ENCODE measurements around the gene CLIC4.
"Not testable (repeated sequence)": the region's sequence is repeated elsewhere in the genome, so short reads cannot be mapped to it uniquely, and the experiment has no call there.

Gene CLIC4

DNA sequence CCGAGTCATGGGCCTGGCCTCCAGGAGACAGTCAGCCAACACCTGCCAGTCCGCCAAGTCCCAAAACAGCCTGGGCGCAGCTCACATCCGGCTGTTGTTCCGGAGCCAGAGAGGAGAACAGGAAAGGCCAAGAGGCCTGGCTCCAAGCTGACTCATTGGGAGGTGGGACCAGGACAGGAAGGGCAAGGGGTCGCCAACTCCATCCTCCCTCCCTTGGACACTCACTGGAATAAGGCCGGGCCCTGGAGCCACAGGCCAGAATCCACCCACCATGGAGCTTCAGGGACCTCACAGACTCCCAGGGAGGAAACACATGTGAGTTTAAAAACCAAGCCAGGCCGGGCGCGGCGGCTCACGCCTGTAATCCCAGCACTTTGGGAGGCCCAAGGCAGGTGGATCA is 25.1 kb upstream of the CLIC4 start:
- DNase-seq: no peak

DNA sequence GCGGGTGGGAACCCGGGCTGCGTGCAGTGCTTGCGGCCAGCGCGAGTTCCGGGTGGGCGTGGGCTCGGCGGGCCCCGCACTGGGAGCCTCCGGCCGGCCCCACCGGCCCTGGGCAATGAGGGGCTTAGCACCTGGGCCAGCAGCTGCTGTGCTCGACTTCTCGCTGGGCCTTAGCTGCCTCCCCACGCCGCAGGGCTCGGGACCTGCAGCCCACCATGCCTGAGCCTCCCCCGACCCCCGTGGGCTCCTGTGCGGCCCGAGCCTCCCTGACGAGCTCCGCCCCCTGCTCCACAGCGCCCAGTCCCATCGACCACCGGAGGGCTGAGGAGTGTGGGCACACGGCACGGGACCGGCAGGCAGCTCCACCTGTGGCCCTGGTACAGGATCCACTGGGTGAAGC is 23.7 kb upstream of the CLIC4 start:
- DNase-seq: no peak

DNA sequence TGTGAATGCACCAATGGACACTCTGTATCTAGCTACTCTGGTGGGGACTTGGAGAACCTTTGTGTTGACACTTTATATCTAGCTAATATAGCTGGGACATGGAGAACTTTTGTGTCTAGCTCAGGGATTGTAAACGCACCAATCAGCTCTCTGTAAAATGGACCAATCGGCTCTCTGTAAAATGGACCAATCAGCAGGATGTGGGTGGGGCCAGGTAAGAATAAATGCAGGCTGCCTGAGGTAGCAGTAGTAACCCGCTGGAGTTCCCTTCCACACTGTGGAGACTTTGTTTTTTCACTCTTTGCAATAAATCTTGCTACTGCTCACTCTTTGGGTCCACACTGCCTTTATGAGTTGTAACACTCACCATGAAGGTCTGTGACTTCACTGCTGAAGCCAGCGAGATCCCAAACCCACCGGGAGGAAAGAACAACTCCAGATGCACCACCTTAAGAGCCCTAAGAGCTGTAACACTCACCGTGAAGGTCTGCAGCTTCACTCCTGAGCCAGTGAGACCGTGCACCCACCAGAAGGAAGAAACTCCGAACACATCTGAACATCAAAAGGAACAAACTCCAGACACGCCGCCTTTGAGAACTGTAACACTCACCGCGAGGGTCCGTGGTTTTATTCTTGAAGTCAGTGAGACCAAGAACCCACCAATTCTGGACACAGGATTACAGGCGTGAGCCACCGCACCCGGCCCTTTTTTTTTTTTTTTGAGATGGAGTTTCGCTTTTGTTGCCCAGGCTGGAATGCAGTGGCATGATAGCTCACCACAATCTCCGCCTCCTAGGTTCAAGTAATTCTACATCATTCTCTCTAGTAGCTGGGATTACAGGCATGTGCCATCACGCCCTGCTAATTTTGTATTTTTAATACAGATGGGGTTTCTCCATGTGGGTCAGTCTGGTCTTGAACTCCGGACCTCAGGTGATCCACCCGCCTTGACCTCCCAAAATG is 22.9 kb upstream of the CLIC4 start:
- DNase-seq: not testable (repeated sequence)

DNA sequence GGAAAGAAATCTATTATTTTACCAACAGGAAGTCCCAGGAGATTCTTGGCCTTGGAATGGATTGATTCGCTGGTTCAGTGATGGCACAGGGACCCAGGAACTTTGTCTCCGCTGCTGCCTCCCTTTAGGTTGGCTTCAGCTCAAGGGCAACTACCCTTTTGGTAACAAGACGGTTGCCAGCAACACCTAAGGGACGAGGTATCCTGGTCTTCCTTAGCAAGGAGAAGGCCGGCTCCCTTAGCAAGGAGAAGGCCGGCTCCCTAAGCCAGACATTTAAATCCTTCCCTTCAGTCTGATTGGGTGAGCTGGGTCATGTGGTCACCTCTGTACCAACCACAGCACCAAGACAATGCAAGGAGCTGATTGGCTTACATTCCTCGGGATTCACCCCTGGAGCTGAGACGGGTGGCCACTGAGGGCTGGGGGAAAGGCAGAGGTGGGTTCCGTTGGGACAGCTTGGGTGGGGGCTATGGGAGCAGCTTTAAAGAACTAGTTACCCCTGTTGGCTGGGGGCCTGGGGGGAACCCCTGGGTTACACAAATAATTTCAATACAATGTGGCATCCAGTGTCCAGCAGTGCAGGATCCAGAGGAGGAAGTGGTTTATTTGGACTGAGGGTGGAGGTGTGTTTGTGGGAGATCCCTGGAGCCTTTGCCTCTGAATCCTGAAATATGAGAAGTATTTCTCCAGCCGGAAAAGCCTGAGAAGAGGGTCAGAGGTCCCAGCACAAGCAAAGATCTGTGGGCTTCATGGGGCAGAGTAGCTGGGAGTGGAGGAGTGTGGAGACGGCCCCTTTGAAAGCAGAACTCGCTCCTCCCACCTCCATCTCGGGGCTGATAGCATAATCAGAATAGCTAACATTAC is 20.7 kb upstream of the CLIC4 start:
- DNase-seq: no peak

DNA sequence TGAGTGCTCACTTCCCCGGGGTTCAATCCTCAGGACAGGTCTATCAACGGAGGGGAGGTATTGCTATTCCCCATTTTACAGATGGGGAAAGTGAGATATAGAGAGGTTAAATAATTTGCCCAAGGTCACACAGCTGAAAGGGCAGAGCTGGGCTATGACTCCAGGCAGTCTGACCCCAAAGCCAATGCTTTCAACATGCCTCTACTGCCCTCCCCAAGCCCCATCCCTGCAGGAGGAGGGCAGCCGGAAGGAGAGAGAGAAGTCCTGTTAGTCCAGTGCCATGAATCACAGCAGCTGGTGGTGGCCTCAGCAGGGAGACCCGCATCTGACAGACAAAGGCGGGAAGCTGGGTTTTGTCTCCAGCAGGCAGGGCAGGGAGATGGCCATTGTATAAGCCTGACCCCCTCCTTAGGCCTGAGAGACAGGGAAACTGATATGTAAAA is 20.0 kb upstream of the CLIC4 start:
- no peak for DNase-seq

DNA sequence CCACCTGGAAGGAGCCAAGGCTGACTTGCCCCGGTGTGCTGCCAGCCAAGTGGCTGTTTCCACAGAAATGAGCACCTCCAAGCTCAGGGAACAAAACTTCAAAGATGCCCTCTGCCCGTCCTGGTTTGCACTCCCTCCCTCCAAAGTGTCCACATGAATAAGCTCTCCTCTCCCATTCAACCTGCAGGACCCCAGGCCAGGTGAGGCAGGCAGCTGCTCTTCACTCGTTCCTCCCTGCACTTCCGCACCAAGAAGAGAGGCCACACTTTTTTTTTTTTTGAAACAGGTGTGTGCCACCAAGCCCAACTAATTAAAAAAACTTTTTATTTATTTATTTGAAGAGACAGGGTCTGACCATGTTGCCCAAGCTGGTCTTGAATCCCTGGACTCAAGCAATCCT is 18.5 kb upstream of the CLIC4 start:
- no peak for DNase-seq

DNA sequence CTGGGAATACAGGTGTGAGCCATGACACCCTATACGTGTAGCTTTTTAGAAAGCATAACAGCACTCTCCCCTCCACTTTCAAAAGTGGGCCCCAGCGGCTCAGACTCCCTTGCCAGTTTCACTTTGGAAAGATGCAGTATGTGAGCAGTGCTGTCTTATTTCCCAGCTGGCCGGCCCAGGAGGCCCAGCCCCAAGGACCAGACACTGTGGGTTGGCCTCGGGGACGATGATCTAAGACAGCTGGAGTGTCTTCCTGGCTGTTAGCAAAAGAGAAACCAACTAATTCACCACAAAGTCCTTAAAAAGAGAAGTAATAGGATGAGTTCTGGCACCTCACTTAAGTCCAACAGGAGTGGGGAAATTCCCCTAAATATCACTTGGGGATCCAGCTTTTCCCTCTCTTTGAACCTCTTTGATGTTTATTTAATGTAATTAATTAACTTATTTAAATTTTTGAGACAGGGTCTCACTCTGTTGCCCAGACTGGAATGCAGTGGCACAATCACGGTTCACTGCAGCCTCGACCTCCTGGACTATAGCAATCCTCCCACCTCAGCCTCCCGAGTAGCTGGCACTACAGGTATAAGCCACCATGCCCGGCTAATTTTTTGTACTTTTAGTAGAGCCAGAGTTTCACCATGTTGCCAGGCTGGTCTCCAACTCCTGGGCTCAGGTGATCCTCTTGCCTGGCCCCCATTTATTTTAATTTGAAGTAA is 17.6 kb upstream of the CLIC4 start:
- no peak for DNase-seq

DNA sequence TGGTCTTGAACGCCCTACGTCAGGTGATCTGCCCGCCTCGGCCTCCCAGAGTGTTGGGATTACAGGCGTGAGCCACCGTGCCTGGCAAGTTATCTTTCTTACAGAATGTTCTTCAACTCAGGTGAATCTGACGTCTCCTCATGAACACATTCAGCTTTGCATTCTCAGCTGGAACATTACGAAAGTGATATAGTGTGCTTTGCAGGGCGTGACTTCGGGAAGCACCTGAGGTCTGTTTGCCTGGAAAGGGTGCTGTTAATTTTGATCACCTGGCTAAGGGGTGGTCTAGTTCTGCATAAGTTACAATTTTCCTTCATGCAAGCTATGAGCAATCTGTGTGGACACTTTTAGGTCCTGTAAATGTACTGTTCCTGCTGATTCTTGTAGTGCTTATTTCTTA is 16.3 kb upstream of the CLIC4 start:
- no peak for DNase-seq

DNA sequence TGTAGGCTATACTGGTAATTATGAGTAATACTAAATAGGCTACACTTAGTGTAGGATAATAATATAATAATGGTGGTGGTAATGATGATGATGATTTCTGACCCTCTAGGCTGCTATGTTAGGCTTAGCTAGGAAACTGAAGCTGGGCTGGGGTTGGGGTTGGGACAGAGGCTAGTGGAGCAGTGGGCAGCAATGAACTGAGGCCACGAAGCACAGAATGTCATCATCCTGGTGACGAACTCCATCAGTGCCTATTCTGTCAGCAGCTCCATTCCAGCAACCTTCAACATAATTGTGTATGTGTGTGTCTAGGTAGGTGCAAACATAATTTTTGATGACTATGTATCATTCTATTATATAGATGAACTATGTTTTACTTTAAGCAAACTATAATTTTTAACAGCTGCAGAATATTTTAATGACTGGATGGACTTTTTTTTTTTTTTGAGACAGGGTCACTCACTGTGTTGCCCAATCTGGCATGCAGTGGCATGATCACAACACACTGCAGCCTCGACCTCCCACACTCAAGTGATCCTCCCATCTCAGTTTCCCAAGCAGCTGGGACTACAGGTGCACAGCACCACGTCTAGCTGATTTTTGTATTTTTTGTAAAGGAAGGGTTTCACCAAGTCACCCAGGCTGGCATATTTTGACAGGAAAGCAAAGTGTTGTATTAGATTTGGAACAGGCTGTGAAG is 12.9 kb upstream of the CLIC4 start:
- DNase-seq: no peak

DNA sequence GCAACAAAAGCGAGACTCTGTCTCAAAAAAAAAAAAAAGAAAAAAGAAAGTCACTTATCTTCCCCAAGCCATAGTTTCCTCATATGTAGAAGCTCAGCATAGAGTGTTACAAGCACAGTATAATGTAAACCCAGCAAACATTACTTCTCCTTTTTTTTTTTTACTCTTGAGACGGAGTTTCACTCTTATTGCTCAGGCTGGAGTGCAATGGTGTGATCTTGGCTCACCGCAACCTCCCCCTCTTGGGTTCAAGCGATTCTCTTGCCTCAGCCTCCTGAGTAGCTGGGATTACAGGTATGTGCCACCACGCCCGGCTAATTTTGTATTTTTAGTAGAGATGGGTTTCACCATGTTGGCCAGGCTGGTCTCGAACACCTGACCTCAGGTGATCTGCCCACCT is 11.9 kb upstream of the CLIC4 start:
- not testable (repeated sequence) for DNase-seq

DNA sequence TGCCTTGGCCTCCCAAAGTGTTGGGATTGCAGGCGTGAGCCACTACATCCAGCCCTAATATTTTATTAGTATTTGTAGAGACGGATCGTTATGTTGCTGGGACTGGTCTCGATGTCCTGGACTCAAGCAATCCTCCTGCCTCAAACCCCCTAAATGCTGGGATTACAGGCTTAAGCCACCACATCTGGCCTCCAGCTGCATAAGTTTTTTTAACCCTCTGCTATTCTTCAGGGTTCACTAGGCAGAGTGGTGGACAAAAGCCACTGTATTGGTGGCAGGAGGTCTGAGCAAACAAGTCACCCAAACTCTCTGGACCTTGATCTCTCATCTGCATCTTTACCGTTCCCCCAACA is 10.1 kb upstream of the CLIC4 start:
- no peak for DNase-seq

DNA sequence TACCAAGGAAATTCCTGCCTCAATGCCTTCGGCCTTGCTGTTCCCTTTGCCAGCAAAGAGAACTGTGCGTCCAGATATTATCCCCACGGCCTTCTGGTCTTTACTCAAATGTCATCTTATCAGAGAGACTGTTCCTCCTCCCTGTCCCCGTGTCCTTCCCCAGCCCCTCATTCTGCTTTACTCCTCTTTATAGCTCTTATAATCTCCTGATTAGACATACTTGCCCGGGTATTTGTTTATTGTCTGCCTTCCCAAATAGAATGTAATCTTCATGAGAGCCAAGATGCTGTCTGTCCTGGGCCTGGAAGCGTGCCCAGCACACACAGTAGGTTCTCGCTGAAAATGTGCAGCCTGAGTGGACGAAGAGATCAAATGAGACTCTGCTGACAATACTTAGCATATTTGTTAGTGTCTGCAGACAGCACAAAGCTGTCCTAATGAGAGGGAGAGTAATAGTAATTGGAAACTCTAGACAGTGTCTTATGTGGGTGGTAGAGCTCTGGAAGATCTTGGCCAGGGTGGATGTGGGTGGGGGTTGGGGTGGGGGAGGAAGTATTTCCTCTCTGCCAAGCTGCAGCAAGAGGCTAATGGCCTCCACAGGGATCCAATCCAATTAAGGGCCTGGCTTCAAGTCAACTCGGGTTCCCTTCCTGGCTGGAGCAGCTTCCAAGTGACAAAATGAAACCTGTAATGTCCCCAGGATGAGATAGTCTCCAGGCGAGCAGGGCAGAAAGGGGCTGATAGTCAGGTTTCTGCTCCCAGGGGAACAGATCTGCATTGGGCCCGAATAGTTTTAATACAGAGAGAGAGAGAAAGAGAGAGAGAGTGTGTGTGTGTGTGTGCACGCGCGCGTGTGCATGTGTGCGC is 9.5 kb upstream of the CLIC4 start:
- DNase-seq: no peak

DNA sequence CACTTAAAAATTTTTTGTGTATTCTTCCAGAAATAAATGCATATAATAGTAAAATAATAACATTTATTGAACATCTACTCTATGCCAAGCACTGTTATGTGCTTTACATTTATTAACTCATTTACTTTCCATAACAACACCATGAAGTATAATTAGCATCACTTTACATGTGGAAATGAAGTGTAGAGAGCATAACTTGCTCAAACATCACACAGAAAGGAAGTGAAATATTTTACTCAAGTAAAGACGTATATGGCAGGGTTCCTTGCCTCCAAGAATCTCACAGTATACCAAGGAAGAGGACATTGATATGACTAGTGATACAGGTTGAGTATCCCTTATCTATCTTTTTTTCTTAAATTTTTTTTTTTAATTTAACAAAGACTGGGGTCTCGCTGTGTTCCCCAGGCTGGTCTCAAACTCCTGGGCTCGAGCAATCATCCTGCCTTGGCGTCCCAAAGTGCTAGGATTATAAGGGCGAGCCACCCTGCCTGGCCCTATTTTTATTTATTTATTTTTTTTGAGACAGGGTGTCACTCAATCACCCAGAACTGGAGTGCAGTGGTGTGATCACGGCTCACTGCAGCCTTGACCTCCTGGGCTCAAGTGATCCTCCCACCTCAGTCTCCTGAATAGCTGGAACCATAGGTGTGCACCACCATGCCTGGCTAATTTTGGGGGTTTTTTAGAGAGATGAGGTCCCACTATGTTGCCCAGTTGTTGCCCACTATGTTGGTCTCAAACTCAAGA is 7.7 kb upstream of the CLIC4 start:
- DNase-seq: no peak

DNA sequence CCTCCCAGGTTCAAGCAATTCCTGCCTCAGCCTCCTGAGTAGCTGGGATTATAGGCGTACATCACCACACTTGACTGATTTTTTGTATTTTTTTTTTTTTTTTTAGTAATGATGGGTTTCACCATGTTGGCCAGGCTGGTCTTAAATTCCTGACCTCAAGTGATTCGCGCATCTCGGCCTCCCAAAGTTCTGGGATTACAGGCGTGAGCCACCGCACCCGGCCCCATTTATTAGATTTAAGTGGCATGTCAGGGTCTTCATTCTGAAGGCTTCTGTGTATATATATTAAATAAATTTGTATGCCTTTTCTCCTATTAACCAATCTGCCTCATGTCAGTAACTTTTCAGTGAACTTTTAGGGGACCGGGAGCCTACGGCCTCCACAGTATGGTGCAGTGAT is 6.0 kb upstream of the CLIC4 start:
- no peak for DNase-seq

DNA sequence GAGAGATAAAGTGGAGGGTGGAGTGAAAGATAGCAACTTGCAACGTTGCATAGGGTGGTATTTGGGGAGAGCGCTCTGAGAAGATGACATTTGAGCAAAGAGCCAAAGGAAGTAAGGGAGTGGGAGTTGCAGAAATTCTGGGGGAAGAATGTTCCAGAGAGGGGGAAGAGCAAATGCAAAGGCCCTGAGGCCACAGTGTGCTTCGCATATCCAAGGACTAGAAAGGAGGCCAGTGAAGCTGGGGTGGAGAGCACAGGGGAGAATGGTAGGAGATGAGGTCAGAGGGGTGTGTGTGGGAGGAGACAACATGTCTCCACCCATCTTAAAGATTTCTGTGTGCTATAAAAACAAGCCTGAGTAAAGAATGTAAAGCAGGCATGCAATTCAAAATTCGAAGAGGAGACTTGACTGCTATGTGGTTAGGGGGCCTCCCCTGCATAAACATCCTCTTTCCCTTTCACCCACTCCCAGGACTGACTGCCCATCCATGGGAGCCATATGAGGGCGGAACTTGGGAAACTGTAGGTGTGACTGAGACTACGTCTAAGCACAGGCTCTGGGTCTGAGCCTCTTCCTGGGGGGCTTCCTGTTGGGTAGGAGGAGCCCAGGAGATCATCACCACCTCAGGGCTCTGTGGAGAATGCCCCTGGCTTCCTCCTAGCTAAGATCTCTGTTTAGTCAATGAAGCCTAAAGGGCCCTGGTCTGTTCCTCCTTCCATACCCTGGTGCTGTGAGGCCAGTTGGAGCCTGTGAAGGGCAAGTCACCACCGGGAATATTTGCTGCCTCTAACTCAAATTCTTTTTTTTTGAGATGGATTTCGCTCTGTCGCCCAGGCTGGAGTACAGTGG is 2.9 kb upstream of the CLIC4 start:
- DNase-seq: no peak

DNA sequence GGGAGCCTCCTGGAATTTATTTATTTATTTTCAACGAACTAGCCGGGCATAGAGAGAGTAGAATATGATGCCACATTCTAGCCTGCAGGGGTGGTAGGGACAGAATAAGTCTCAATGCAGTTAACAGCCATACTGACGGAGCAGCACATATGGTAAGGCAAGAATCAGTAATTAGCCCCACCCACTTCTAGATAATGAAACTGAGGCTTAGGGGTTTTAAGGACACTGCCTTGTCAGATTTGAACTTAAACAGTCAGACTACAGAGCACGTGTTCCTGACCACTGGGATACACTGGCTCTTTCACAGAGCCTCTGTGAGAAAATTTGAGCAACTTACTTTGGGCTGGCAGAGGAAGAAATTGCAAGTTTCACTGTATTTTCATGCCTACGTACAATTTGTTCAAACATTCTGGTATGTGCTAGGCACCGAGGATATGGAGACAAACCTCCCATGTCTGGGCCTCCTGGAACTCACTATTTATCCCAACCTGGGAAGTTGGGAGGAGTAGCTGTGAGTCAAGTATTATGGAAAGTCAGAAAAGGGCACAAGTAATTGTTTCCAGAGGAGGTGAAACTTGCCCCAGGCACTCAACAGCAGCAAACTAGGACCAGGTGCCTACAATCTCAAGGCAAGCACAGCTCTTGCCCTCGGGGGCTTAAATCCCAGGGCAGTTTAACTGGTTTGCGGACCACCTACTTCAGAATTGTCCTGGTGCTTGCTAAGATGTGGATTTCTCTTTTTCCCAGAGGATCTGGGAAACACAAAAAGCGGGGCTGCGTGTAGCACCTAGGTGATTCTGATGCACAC is 1.6 kb upstream of the CLIC4 start:
- DNase-seq: no peak

DNA sequence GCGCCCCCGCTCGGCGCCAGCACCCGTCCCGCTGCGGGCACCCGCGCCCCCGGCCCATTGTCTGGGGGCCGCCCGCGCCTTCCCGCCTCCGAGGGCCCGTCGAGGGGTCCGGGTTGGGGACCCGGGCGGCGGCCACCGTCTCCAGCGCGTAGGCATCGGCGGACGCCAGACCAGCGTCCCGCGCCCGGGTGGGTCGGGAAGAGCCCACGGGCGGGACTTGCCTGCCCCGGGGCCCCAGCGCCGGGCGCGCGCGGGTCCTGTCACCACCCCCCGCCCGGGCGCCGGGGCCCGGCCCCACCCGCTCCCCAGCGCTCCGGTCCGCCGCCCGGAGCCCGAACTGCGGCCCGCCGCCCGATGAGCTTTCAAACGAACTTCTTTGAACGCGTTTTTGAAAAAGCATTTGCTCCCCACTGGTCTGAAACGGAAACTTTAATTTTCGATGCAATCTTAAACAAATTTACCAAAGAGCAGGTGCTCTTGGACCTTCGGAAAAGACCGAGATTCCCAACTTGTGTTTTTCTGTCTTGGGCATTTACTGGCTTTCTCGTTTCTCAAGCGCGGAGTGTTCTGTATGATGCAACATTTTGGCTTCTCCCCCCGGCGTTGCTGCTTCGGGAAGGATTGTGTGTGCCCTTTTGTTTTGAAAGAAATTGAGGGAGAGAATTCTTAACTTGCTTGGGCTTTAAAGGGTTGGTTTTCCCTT is 615 bp downstream of the CLIC4 start:
- DNase-seq: peak; percentile 20

All from activated CD4-positive, alpha-beta T cell treated with anti-CD3 and anti-CD28 coated beads, Interleukin-2, amount 50 U/mL, for 16 hours (primary cell).